Measurements from ENCODE around the gene VEPH1.

VEPH1 gene

DNA sequence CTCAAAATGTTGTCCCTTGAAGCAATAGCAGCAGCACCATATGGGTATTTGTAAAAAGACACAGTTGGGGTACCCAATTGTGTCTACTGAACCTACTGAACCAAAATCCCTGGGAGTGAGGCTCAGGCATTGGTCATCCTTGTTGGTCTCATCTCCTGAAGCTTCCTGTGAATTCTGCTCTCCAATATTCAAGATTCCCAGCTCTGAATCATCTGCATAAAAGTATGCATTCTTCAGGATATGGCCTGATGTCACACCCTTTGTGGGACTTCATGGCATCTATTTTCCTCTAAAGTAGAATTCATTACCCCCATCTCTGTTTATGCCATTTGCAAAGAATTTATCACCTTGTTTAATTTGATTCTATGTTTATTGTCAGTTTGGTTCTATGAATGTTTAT lies 79.9 kb downstream of the VEPH1 start:
- DNase-seq, result no peak

DNA sequence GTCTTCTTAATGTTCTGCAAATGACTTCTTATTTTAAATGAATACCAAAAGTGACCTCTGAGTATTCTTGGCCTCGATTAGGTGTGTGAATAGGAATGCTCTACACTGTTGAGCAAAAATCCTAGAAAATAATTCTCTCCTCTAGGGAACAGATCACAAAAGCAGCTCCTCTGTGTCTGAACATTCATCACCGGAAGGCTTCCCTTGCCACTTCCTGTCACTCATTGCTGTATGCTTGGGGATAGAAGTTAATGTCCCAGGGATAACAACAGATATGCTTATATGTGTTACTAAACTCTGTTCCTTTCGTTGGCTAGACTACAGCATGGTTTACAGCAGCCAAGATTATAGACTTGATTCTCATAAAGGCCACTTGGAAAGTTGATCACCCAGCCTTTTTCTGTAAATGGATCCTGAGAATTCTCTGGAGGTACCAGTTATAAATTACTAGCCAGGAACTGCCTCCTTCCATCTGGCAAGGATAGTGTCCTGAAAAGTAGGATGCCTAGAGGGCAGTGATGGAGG lies 82.5 kb downstream of the VEPH1 start:
- no peak for DNase-seq

DNA sequence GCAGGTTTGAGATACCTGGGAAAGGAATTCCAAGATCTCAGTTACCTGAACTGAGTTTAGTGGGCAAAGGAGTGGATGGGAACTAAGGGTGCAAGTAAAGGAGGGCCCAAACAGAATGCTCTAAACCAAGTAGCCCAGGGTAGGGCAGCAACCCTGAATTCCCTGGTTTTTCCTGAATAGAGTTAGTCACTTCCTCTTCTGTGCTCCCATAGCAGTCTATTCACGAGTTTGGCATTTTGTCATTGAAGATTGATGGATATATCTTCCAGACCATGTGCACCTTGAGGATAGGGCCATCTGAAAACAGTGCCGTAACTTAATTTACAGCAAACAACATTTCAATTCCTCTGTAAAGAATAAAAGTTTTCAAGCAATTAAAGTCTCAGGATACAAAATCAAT lies 85.1 kb downstream of the VEPH1 start:
- DNase-seq, result no peak

DNA sequence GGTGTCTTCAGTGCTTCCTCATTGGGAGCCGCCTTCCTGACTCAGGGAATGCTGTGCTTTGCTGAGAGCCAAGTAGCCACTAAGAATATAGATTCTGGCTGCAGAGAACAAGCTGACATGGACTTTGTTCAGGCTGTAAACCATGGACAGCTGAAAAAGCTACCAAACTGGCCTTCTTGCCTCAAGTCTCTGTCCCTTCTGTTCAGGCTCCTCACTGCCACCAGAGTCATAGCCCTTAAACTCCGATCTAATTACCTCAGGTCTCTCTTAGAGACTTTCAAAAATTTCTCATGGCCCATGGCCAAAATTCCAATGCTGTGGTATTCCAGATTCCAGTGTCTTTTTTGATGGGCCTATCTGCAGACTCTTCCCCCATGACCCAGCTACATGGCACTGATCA lies 86.0 kb downstream of the VEPH1 start:
- DNase-seq, result no peak

DNA sequence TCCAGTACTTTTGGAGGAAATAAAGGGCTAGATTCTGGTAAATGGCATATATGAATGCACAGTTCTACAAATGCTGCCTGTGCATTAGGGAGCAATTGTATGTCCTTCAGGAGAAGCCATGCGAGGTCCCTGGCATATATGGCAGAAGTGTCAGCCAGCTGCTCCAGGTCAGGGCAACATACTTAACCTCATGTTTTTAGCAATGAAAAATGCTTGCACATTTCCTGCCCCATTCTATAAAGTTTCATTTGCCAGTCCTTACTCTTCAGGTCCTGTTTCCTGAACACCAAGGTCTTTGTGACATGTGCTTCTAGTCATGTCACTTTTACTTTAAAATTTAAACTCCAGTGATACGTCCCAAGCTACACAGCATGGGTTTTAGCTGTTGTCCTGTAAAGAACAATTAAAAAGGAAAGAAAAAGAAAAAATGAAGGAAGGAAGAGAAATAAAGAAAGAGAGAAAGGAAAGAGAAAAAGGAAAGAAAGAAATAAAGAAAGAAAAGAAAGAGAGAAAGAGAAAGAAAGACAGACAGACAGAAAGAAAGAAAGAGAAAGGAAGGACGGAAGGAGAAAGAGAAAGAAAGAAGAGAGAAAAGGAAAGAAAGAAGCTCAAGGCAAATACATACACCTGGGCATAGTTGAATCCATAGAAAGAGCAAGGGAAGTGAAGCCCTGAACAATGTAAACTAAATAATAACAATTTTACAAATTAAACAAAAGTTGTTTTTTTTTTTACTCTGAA lies 86.7 kb downstream of the VEPH1 start:
- DNase-seq, result no peak

DNA sequence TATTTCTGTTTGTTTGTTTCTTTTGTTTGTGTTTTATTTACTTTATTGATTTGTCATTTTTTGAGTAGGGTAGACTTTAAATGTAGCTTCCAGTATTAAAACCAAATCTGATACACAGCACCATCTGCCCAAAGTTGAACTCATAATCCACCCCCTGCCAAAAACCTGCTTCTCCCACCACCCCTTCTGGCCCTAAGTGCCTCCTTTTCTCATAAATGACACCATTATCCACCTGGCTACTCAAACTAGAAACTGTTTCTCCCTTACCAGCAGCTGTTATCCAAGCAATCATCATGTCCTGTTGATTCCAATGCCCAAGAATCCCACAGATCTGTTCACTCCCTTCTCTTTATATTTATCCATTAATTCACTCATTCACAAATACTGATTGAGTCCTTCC lies 88.4 kb downstream of the VEPH1 start:
- DNase-seq, result no peak

DNA sequence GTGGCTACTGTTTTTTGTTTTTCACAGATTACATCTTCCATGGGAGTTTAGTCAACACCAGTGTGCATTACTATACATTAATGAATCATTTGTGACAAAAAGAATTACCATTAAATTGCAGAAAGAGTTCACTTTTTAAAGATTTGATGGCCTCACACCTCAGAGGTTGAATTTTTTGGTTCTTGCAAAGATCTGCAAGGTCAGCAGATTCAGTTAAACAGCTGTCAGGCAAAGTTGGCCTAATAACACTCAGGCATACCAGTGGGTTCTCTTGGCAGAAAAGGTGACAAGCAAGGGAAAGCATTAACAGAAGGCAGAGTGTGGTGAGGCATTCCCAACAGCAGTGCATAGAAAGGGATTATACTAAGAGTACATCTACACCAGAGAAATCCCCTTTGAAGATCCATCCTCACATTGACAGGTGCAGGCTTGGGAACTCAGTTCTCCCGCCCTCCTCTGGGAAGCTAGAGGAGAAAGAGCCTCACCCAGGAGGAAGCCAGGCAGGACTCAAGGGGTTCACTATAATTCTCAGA lies 90.8 kb downstream of the VEPH1 start:
- DNase-seq, result no peak

DNA sequence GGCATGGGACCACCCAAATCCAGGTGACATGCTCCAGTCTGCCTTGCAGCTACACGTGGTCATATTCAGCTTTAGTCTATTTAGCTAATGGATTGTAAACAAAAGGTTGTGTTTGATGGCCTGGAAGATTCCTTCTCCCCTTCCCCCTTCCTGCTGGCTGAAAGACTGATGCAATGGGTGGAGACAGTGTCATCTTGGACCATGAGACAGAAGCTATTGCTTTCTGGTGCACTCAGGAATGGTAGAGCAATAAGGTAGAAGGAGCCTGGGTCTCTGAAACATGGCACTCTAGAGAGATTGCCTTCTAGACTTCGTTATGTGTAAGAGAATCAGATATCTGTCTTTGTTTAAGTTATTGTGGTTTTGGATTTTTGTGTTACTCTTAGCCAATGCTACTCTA lies 92.3 kb downstream of the VEPH1 start:
- DNase-seq, result no peak

DNA sequence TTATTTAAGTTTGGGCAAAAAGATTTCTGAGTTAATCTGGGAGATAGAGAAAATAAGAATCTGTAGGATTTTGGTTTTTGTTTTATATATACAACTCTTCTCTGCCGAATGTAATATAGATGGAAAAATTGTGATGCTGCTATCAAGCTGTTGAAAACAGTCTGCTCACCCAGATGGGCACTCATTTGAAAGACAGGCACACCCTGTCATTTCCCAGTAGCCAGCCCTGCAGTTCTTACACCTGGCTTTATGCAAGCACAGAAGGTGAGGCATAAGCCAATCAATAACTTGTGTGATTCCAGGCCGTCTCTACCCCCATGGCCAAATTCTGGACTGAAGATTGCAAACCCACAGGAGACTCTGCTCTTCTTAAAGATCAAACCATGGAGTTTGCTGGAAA lies 93.7 kb downstream of the VEPH1 start:
- no peak for DNase-seq

DNA sequence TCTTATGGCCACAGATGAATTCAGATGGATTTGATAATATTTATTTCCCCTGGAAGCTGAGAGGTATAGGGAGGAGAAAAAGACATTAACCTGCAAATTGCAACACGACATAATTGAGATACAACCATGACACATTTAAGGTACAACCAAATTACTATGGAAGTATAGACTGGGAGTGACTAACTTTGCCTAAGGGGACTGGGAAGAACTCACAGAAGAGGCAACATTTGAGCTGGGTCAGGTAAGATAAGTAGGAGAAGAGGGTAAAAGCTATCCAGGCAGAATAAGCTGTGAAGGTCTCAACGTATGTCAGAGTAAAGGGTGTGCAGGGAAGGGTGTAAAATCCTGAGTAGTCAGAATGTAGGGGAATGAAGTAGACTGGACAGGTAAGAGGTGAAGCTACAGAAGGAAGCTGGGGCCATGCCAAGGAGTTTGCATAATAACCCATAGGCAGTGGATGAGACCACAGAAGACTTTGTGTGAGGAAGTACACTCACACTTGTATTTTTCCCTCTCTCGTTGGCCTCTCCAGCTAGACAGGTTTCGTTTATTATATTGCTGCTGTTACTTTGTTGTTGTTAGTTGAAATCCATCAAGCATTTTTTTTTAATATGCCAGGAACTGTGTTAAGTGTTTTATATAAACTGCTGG lies 94.6 kb downstream of the VEPH1 start:
- DNase-seq, result no peak

DNA sequence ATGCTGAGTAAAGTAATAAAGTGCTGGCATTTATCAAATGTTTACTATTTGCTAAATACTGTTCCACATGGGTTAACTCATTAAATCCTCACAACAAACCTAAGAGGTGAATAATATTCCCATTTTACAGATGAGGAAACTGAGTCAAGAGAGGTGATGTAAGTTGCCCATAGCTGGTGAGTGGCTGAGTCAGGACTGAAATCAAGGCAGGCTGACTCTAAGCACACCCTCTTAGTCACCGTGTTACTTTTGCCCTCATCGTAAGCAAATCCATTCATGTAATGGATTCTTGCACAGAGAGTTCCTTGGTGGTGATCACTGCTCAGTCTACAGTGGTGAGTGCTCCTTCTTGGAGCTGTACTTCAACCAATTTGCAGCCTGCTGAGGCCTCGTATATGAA lies 95.4 kb downstream of the VEPH1 start:
- no peak for DNase-seq

DNA sequence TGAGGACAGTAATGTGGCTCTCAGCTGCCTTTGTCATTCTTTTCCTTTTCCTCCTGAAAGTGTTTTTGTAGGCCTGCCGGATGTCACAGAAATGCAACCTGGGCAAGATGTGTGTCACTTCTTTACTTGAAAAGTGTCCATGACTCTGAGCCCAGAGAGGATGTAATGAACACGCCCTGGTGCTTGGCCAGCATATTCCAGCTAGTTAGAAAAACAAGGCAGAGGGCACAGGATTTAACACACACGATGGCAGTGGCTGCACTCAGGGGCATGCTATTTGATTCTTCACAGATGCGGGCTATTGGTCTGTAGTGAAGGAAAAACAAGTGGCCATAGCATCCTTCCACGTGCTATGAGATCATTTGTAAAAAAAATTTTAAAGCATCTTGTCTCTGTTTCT lies 96.8 kb downstream of the VEPH1 start:
- no peak for DNase-seq

DNA sequence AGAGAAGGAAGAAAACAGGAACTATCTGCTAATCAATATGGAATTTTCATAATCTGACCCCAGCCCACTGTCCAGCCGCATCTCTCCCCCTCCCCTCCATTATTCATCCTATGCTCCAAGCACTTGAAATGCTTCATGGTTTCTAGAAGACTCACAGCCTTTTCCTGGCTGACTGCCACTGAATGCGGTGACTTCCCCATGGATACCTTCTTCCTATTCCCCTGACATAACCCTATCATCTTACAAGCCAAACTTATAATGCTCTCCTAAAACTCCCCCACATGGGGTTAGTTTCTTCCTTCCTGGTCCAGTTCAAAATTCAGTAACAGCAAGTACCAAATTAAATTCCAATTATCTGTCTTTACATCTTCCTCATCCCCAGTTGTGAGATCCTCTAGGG lies 97.8 kb downstream of the VEPH1 start:
- DNase-seq, result no peak

DNA sequence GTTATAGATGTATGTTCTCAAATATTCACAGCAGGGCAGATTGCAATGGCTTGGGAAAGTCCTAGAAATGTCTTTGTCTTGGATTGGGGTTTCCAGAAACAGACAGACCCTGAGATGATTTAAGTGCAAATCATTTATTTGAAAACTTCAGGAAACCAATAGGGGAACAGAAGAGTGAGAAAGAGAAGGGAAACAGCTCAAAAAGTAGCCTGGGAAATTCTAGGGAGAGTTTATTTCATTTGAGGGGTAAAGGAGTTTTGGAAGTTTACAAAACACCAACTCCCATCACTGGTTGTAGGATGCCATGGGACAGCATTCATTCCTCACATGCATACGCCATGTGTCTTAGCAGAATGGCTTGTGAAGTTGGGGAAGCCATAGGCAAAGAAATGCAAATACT lies 98.8 kb downstream of the VEPH1 start:
- no peak for DNase-seq

DNA sequence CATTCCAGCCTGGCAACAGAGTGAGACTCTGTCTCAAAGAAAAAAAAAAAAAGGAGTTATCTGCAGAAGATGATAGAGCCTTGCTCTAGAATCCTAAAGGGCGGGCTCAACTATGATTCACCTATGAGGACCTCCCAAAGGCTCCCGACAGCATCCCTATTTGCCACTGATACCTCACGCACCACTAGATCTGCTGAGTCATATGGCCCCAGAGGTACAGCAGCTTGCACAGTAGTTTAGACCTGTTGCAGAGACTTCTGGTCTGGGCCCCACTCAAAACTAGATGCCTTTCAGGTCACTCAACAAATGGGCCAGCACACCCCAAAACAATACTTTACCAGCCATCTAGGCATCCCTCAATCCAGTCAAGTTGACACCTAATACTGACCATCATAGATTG lies 104.6 kb downstream of the VEPH1 start:
- no peak for DNase-seq

DNA sequence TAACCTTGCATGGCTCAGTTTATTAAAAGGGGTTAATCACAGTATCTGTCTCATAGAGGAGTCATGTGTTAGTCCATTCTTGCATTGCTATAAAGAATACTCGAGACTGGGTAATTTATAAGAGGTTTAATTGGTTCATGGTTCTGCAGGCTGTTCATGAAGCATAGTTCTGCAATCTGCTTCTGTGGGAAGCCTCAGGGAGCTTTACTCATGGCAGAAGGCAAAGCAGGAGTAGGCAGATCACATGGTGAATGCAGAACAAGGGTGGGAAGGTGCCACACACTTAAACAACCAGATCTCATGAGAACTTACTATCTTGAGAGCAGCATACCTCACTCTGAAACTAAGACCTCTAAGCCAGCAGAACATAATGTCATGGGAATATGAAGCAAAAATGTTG lies 108.8 kb downstream of the VEPH1 start:
- no peak for DNase-seq

DNA sequence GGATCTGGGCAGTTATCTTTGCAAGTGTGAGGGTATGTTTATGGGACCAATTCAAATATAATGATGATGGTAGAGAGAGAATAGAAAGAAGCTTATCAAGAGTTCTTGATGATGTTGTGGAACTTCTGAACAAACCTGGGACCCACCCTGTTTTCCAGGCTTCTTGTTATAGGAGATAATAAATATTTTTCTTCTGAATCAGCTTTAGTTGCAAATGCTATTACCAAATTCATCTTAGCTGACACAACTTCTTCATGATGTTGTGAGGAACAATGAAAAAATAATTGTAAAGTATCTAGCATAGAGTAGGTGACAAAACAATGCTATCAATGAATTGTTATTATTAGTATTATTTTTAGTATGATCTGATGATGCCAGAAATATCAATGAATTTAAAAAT lies 110.1 kb downstream of the VEPH1 start:
- no peak for DNase-seq

DNA sequence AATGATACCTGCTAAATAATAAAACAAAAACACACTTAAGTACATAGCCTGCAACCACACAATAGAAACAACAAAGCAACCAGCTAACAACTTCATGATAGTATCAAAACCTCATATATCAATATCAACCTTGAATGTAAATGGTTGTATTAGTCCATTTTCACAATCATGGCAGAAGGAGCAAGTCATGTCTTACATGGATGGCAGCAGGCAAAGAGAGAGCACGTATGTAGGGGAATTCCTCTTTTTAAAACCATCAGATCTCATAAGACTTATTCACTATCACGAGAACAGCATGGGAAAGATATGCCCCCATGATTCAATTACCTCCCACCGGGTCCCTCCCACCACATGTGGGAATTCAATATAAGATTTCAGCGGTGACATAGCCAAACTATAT lies 111.1 kb downstream of the VEPH1 start:
- no peak for DNase-seq

DNA sequence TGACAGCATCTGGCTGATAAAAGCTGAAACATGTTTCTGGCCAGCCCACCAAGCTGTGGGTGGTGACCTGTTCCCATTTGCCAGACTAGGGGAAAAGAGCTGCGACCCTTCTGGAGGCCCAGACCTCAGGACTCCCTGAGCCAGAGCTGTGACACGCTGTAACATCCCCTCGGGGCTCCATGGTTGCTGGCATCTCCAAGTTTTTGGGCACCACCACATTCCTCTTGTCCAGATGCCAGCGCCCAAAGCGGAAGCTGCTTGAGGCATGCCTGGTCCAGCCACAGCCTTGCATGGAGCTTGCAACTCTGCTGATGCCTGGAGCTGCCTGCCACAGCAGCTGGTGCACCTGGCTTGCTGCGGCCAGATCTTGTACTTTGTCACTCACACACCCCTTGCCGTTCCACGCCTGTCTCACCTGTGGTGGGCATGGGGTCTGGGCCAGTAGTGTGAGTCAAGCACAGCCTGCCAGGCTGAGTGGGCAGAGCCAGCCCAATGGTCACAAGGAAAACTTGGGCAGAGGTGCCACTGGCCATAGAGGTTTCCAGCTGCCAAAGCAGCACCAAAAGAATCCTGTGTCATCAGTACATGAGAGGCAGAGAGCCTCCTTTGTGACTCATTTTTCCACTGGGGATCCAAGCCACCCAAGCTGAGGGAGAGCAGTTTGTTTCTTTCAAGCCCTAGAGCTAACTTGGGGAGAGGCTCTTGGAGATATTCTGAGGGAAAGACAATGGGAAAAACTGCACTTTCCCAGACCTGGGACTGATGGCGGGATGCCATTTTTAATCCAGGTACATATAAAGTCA lies 112.3 kb downstream of the VEPH1 start:
- no peak for DNase-seq

DNA sequence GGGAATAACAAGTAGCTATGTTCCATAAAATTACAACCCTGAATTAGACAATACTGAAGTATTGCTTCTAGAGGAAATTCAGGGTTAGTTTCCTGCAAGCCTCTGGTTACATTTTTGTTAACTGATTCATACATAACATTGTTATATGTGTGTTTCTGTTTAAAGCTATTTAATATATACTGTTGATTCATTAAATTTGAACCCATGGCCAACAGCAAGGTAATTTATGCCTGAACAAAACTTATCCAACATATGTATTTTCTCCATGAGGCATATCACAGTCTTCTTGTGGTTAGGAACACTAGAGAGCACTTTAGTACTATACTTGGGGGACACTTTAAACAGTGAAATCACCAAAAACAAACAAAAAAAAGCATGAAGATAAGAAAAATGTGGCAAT lies 114.2 kb downstream of the VEPH1 start:
- DNase-seq, result no peak

DNA sequence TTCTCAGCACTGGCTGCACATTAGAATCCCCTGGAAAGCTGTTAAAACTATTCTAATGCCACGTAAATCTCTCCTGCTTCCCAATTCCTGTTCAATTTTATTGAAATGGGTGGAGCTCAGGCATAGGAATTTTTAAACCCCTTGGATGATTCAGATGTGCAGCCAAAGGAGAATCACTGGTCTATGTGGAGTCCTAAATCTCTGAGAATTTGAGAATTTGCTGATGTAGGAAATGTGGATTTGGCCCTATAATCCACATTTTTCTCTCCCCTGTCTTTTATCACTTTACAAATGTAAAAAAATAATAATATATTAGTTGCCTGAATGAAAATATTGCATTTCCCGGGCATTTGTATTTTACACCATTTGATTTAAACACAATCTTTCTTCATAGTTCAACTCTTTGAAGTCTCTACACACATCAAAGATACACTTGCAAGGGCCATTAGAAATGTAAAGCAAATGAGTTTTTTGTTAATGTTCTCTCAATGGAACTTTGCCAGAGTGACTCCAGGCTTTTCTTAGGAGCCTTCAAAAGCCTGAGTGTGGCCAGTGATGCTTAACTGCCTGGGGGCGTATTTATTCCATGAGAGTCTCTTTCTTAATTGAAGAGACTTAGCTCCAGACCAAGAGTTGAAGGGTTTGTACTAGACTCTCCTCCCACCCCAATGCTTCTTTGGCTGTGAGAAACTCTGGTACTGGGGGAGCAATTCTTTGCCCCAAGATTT lies 115.3 kb downstream of the VEPH1 start:
- DNase-seq, result no peak

DNA sequence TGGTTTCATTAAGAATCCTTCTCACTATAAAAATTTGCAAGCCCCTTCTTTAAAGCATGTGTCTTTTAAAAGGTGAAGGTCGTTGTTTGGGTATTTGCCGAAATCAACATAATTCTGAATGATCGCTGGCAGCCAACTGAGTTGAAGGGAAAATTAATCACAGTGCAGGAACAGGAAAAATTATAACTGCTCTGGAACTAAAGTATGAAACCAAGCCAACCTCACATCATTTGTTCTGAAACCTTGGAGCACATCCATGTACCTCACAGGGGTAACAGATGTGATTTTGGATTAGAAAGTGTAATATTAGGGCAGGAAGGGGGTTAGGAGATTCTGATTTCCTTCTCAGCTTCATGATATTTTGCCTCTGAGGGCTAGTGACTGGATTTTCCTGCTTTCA lies 118.7 kb downstream of the VEPH1 start:
- no peak for DNase-seq

DNA sequence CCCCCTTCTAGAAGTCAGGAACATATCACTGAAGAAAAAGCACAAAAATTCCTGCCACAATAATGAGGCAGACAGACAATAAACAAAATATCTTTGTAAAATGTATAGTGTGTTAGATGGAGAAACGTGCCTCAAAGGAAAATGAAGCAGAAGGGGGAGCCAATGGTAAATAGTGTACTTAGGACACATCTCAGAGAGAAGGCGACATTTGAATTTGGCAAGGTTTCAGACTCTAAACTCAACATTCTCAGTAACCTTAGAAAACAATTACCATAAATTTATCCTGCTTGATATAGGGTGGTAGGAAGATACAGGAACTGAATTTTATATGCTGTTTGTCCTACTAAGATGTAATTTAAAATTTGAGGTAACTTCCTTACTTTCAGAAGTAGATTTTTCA lies 119.2 kb downstream of the VEPH1 start:
- DNase-seq, result no peak
